IPS-18a (cell line): ENCODE data around the gene KRT9.

ENCODE experiments used
- H3K27ac ChIP-seq: one replicate; pipeline ENCODE4 v1.5.1; 2013; ENCODE audit warnings: low read length
- H3K27me3 ChIP-seq: one replicate; pipeline ENCODE4 v1.6.1; 2013; ENCODE audit warnings: mild to moderate bottlenecking, low read length; ENCODE audit not compliant: control insufficient read depth, insufficient read depth
- H3K36me3 ChIP-seq: one replicate; pipeline ENCODE4 v1.6.1; 2013; ENCODE audit warnings: low read depth, low read length; ENCODE audit not compliant: control insufficient read depth
- H3K4me1 ChIP-seq: one replicate; pipeline ENCODE4 v1.6.1; 2013; ENCODE audit warnings: low read depth, low read length; ENCODE audit not compliant: control insufficient read depth
- H3K4me3 ChIP-seq: one replicate; pipeline ENCODE4 v1.5.1; 2013; ENCODE audit warnings: low read length
- H3K9ac ChIP-seq: one replicate; pipeline ENCODE4 v1.6.1; 2013; ENCODE audit warnings: mild to moderate bottlenecking, low read length, moderate library complexity
- H3K9me3 ChIP-seq: one replicate; pipeline ENCODE4 v1.6.1; 2013; ENCODE audit warnings: low read depth, low read length; ENCODE audit not compliant: control insufficient read depth

KRT9 gene

DNA sequence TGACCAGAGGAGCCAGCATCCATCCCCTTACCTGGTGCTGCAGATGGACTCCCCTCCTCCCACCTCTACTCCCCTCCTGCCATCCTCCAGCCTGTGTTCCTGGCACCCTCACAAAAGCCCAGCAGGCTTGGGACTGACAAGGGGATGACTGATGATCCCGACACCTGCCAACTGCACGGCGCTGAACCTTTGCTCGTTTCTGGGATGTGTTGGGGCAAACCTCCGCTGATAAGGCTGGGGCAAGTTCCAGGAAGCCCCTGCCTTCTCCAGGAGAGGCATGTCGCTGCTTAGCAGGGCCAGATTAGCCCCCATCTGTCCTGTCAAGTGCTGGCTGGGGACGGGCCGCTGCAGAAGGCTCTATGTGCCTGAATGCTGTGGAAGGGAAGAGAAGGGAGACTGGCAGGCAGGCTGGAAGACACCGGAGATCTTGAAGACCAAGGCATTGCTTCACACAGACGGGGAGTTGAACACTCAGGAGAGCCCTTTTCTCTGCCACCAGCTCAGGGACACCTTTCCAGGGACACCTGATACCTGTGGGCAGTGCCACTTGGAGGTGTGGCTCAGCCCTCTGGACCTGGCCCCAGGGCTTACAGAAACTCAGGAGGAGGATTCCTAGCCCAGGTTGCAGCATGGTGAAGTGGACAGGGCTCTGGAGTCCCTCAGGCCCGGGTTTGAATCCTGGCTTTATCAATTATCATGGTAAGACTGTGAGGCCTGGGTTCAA, 52.2 kb downstream of the KRT9 start:
- no peaks in the 10 kb centered on the region for H3K27me3 ChIP-seq
- no peaks in the 10 kb centered on the region for H3K4me1 ChIP-seq
- no peaks in the 10 kb centered on the region for H3K9me3 ChIP-seq
- peaks cover 19% of the 10 kb centered on the region for H3K36me3 ChIP-seq
- no peak overlapping the region for H3K27ac ChIP-seq
- no peak overlapping the region for H3K9ac ChIP-seq
- no peak overlapping the region for H3K4me3 ChIP-seq

DNA sequence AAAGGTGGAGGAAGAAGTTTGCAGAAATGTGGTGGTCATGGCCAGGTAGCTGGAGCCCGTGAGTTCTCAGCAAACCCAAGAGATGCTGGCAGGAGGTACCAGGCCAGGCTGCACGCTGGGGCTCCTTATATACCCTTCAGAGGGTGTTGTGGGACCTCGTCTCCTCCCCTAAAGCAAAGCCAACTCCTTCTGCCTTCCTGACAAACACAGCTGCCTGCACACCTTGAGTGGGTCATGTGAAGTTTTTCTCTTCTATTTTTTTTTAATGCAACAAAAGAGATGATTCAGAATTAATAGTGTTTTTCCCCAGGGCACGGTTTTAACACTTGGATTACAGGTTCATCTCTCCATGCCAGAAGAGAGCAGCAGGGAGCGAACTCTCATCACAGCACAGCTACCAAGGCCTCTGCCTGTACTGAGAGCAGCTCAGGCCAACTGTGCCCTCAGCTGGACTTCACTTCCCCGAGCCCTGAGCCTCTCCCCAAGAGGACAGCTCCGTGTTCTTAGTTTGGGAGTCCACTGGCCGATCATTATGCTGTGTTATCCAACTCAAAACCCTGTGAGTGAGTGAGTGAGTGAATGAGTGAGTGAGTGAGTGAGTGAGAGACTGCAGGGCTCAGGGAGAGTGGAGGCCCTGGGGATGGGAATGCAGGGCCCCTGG, 52.9 kb downstream of the KRT9 start, which contains the start of gene KRT15:
Gene KRT15, minus strand, starts transcription at position 102 of the 661 bp plus-strand sequence. Its CDS starts 63 bp downstream, at position 39.
- H3K4me3 ChIP-seq = no peak within 1 kb of the TSS

GRCh38 chr17:41518031-41518430, 53.8 kb downstream of the KRT9 start:
- Histone ChIP-seq H3K27ac (no peak overlapping the region), H3K4me1 (no peaks in the 10 kb centered on the region), H3K27me3 (no peaks in the 10 kb centered on the region), H3K9ac (no peak overlapping the region), H3K9me3 (no peaks in the 10 kb centered on the region), H3K36me3 (peaks cover 2% of the 10 kb centered on the region), H3K4me3 (no peak overlapping the region)

More for the DNA sequence above, 52.9 kb downstream of the KRT9 start, which contains the start of gene KRT15:
- Histone ChIP-seq H3K27me3 (no peaks in the 10 kb centered on the region), H3K36me3 (peaks cover 11% of the 10 kb centered on the region), H3K9ac (no peak within 1 kb of the TSS), H3K27ac (no peak within 1 kb of the TSS), H3K9me3 (no peaks in the 10 kb centered on the region), H3K4me1 (no peaks in the 10 kb centered on the region)

- no peaks in the 10 kb centered on the region for H3K36me3 ChIP-seq
- H3K4me3 ChIP-seq = no peak overlapping the region
- H3K27me3 ChIP-seq = no peaks in the 10 kb centered on the region
- H3K4me1 ChIP-seq = no peaks in the 10 kb centered on the region
- H3K9me3 ChIP-seq = no peaks in the 10 kb centered on the region
- no peak overlapping the region for H3K9ac ChIP-seq
- no peak overlapping the region for H3K27ac ChIP-seq
Measured at GRCh38 chr17:41516830-41517283, 55.0 kb downstream of the KRT9 start.

DNA sequence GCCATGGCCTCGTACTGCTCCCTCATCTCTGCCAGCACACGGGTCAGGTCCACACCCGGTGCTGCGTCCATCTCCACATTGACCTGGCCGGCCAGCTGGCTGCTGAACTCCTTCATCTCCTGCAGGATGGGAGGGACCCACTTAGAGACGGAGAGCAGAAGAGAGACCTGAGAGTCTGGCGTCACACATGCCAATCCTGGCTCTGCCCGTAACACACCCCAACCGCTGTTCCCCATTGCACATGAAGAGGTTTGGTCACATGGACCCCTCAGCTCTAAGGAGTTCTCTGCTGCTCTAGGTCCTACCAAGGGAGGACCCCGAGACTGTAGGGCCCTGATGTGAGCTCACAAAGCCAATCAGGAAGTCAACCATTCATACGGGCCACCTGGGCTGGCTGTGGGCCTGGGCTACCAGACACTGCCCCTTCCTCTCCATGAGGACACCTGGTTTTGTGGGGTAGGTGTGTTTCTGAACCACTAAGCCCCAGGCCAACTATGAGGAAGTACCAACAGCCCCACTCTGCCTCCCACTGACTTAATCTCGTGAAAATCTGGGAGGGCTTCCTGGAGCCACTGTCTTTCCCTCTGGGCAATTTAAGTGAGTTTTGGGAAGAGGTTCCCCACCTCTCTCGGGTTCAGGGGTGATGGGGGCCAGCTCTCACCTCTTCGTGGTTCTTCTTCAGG, 55.6 kb downstream of the KRT9 start:
- H3K36me3 ChIP-seq = no peaks in the 10 kb centered on the region
- H3K9ac ChIP-seq = no peak overlapping the region
- no peak overlapping the region for H3K4me3 ChIP-seq
- no peaks in the 10 kb centered on the region for H3K9me3 ChIP-seq
- no peaks in the 10 kb centered on the region for H3K4me1 ChIP-seq
- no peak overlapping the region for H3K27ac ChIP-seq
- no peaks in the 10 kb centered on the region for H3K27me3 ChIP-seq
